ENCODE measurements around the gene EMILIN3. TPM values are rescaled to one million over a fixed set of nuclear protein-coding genes. Genes with fewer than 3 reads are reported as not detected.
A peak's percentile ranks its signal among the peaks of the same experiment; 100 is the strongest.

The EMILIN3 gene
- total RNA-seq, 1 experiment from 2014 or later = 0.23 TPM

GRCh38 chr20:41345729-41346067, 20.9 kb downstream of the EMILIN3 start:
- DNase-seq (ENCODE audit: low read depth) = no peak

DNA sequence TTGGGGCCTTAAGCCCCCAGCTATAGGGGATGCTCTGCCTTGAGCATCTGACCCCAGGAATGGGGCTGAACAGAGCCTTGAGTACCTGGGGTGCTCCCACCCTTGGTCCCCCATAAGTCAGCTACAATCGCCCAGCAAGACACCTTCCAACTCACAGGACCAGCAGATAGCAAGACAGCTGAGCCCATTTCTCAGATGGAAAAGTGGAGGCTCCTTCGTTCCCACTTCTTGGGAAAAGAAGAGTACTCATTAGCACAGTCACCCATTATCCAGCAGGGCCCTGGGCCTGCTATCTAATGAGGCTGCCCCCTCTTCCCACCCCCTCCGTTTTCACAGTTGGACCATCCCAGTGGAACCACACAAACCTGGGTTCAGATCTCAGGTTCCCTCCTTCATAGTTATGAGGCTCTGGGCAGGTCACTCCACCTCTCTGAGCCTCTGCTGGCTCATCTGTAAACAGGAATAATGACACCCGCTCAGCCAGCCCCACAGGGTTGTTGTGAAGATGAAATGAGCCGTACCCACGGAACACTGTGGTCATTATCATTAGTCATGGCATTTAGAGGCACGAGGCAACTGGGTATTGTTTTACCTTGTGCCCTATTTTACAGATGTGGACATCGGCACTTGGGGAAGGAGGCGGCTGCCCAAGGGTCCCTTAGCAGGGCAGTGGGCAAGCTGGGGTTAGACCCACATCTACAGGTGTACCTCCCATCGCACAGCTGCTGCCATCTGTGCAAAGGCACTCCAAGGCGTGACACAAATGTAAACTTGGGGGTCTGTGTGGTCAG, 21.5 kb downstream of the EMILIN3 start:
- DNase-seq (ENCODE audit: low read depth) = peak; percentile 28

DNA sequence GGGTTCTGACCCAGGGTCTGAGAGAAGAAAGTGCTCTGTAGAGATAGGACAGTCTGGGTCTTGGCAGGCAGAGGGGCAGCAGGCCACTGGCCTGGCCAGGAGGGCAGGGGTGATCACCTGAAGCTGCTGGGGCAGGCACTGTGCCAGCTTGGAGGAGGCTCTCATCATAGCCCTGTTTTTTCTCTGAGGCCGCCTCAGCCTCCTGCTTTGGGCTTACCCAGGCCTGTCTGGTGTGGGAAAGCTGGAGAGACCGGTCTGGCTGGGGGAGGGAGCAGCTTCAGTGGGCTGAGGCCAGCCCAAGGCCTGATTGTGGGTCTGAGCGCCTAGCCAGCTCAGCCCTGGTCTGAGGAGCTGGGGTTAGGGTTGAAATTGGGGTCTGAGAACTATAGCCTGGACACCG, 22.1 kb downstream of the EMILIN3 start:
- DNase-seq (ENCODE audit: low read depth) = no peak

GRCh38 chr20:41342474-41343464, 23.8 kb downstream of the EMILIN3 start:
- no peak for DNase-seq (ENCODE audit: low read depth)

GRCh38 chr20:41340327-41341055, 26.1 kb downstream of the EMILIN3 start, which contains the start of gene LPIN3:
TSS of gene LPIN3 (plus strand) at chr20:41340821. CDS start at chr20:41345804, 4,983 bp downstream.
- DNase-seq (ENCODE audit: low read depth) = peak; percentile 62

DNA sequence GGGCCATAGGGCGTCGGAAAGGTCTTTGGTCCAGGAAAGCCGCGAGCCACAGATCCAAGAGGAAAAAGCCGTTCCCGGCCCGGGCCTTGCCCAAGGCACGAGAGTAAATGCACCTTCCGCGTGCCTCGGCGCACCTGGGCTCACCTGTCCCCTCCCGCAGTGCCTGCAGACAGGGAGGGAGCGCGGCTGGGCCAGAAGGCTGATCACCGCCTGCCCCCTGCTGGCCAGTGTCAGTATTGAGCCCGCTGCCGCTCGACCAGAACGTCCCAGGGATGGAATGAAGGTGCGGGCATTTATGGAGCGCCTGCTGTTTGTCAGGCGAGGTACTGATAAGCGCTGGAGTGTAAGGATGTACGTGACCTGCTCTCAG, 26.7 kb downstream of the EMILIN3 start:
- peak; percentile 71 for DNase-seq (ENCODE audit: low read depth)

GRCh38 chr20:41336711-41337492, 29.7 kb downstream of the EMILIN3 start:
- DNase-seq (ENCODE audit: low read depth) = no peak

DNA sequence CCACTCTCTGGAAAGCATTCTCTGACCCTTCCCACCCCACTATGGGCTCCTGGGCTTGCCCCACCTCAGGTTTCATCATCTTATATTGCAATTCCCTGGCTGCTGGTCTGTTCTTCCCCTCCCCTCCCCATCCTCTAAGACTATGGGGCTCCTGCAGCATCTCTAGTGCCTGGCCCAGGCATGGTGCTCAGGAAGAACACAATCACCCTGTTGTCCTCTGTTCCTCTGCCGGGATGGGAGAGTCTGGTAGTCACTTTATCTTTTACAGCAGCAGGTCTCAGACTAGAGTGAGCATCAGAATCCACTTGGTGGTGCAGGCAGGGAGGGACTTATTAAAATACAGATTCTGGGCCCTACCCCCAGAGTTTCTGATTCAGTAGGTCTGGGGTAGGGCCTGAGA, 31.0 kb downstream of the EMILIN3 start:
- DNase-seq (ENCODE audit: low read depth) = no peak

- DNase-seq (ENCODE audit: low read depth) = no peak
Measured at GRCh38 chr20:41334443-41335421, 31.9 kb downstream of the EMILIN3 start.

- DNase-seq (ENCODE audit: low read depth) = no peak
Measured at GRCh38 chr20:41334036-41334435, 32.6 kb downstream of the EMILIN3 start.

- DNase-seq (ENCODE audit: low read depth) = no peak
Measured at GRCh38 chr20:41331731-41332130, 34.9 kb downstream of the EMILIN3 start.

DNA sequence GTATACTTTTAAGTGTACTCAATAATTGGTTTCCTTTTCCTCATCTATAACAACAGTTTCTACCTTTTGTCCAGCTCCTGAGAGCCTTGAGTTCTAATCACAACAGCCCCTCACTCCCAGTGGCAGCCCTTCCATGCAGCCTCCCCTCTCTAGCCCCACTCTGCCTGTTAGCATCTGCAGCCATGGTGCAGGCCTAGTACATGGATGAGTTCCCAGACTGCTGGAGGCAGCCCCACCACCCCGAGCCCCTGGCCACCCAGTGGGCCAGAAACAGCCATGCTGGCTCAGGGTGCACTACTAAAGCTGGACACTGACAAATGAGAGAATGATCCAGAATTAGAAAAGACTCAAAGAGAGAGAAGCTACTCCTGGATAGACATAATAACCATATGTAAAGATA, 35.7 kb downstream of the EMILIN3 start:
- no peak for DNase-seq (ENCODE audit: low read depth)

GRCh38 chr20:41330343-41330720, 36.3 kb downstream of the EMILIN3 start:
- DNase-seq (ENCODE audit: low read depth) = no peak

DNA sequence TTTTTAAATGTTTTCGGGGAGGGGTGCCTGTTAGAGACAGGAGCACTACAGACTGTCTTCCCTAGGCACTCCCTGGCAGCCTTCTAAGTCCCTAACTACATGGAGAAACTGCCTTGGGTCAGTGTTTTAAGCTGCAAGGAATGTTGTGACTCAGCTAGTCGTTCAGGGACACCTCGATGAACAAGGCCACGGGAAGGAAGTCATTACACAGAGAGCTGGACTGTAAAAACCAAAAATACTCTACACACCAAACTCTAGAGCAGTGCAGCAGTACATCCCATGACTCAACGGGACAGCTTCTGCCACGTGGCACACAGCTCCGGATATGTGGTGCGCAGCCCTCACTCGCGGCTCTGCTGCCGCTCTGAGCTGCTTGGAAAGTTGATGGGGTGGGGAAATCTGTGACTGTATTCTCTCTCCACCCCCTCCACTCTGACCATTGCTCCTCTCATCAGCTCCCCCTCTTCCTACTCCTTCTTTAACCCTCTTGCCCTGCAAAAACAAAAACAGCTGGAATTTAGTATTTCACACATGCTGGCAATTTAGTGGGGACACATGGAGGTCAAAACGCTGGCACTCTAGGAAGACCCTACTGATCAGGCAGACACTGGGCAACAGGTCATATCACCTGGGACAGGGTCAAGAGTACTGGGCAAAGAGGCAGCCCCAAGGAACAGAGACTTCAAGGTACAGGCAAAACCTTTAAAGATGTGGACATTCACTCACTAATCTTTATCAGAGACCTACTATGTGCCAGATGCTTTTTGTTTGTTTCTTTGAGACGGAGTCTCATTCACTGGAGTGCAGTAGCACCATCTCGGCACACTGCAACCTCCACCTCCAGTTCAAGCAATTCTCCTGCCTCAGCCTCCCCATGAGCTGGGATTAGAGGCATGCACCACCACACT, 36.9 kb downstream of the EMILIN3 start:
- peak; percentile 95 for DNase-seq (ENCODE audit: low read depth)

DNA sequence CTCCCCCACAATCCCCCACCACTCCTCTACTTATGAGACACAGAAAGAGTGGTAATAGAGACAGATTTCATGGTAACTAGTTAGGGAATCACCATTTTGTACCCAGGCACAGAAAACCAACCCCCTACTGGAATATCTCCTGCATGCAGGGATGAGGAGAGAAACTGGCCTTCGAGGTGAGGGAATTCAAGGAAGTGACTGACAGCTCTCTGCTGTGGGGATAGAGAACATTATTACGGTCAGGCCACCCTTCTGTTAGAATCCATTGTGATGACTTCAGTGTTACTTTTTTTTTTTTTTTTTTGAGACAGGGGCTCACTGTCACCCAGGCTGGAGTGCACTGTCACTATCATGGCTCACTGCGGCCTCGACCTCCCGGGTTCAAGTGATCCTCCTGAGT, 39.4 kb downstream of the EMILIN3 start:
- DNase-seq (ENCODE audit: low read depth) = no peak

GRCh38 chr20:41320976-41321375, 45.6 kb downstream of the EMILIN3 start:
- DNase-seq (ENCODE audit: low read depth) = no peak

DNA sequence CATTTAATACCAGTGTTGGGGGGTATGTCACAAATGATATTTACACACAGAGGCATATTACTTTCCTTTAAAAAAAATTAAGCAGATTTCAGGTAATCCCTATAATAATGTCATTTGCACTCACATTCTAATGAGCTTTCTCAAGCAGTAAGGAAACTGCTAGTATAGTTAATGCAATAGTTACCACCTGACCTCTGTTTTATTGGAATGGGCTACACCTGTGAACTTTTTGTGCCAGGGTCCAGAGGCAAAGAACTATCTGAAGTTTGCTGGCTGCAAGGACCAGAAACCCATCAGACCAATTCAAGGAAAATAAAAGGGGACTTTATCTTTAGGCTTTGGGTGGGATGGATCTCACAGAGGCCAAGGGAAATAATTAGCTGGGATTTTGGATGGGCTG, 46.2 kb downstream of the EMILIN3 start:
- no peak for DNase-seq (ENCODE audit: low read depth)

DNA sequence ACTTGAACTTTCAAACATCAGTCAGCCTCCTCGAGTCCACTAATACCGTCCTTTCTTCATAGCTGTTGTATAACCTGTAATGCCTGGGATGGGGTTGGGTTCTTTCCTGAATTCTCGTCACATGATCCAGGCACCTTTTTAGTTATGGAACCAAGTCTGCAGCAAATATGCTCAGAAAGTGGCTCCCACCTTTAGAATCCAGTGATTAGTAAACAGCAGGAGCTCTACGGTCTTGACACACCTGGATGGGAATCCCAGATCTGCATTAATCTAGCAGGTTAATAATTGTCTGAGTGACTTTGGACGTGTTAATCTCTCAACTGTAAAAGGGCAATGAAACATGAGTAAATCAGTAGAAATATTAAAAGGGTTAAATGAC, 48.4 kb downstream of the EMILIN3 start:
- no peak for DNase-seq (ENCODE audit: low read depth)
